ENCODE data around the gene CYB561. TPM values are rescaled to one million over a fixed set of nuclear protein-coding genes. Genes with fewer than 3 reads are reported as not detected.

CYB561 gene
- total RNA-seq, 1 donor from 2014 or later = 34.5 TPM

- TF ChIP-seq CTCF (conservative IDR thresholded peaks at IDR 0.05) = no peak
- DNase-seq (ENCODE audit: extremely low spot score, unreplicated experiment) = no peak
- Mint-ChIP-seq H3K27me3 (no peaks in the 10 kb centered on the region), H3K4me1 (ENCODE audit: unreplicated experiment) (peaks cover 29% of the 10 kb centered on the region), H3K27ac (peak overlapping the region; percentile 84), H3K9me3 (no peaks in the 10 kb centered on the region), H3K36me3 (peaks cover 9% of the 10 kb centered on the region), H3K4me3 (peak overlapping the region; percentile 29)
These were observed 14.5 kb downstream of the CYB561 start for GRCh38 chr17:63431618-63431938.

GRCh38 chr17:63430223-63430622 lies 15.9 kb downstream of the CYB561 start:
- H3K27me3 Mint-ChIP-seq = no peaks in the 10 kb centered on the region
- H3K4me1 Mint-ChIP-seq (ENCODE audit: unreplicated experiment) = peaks cover 32% of the 10 kb centered on the region
- no peak overlapping the region for H3K27ac Mint-ChIP-seq
- no peak overlapping the region for H3K4me3 Mint-ChIP-seq
- peaks cover 9% of the 10 kb centered on the region for H3K36me3 Mint-ChIP-seq
- no peak for TF ChIP-seq CTCF (conservative IDR thresholded peaks at IDR 0.05)
- DNase-seq (ENCODE audit: extremely low spot score, unreplicated experiment) = no peak
- H3K9me3 Mint-ChIP-seq = no peaks in the 10 kb centered on the region

GRCh38 chr17:63429766-63430165 lies 16.3 kb downstream of the CYB561 start:
- Mint-ChIP-seq H3K36me3 (peaks cover 9% of the 10 kb centered on the region), H3K4me1 (ENCODE audit: unreplicated experiment) (peaks cover 32% of the 10 kb centered on the region), H3K9me3 (no peaks in the 10 kb centered on the region)

GRCh38 chr17:63426917-63427308 lies 19.2 kb downstream of the CYB561 start:
- Mint-ChIP-seq H3K36me3 (no peaks in the 10 kb centered on the region), H3K27me3 (no peaks in the 10 kb centered on the region), H3K4me1 (ENCODE audit: unreplicated experiment) (peaks cover 14% of the 10 kb centered on the region), H3K9me3 (no peaks in the 10 kb centered on the region), H3K27ac (peak overlapping the region; percentile 38), H3K4me3 (no peak overlapping the region)
- no peak for DNase-seq (ENCODE audit: extremely low spot score, unreplicated experiment)
- no peak for TF ChIP-seq CTCF (conservative IDR thresholded peaks at IDR 0.05)

More at GRCh38 chr17:63429766-63430165, 16.3 kb downstream of the CYB561 start:
- DNase-seq (ENCODE audit: extremely low spot score, unreplicated experiment) = no peak
- Mint-ChIP-seq H3K27me3 (no peaks in the 10 kb centered on the region), H3K4me3 (no peak overlapping the region), H3K27ac (no peak overlapping the region)
- TF ChIP-seq CTCF (conservative IDR thresholded peaks at IDR 0.05) = no peak

GRCh38 chr17:63426041-63426916 lies 19.8 kb downstream of the CYB561 start:
- Mint-ChIP-seq H3K36me3 (peaks cover 2% of the 10 kb centered on the region), H3K27me3 (no peaks in the 10 kb centered on the region), H3K4me3 (no peak overlapping the region), H3K27ac (peak overlapping the region; percentile 38), H3K4me1 (ENCODE audit: unreplicated experiment) (peaks cover 10% of the 10 kb centered on the region), H3K9me3 (no peaks in the 10 kb centered on the region)
- no peak for TF ChIP-seq CTCF (conservative IDR thresholded peaks at IDR 0.05)
- no peak for DNase-seq (ENCODE audit: extremely low spot score, unreplicated experiment)

Measured in type B pancreatic cell (in vitro differentiated cells).